ENCODE data around the gene PRRC1. TPM values are rescaled to one million over a fixed set of nuclear protein-coding genes. Genes with fewer than 3 reads are reported as not detected.

Gene PRRC1
- total RNA-seq, result 90.6 and 95.8 TPM in 2 replicates

GRCh38 chr5:127517480-127518318, at the start of gene PRRC1:
PRRC1 (plus strand) TSS chr5:127517640; CDS start chr5:127523480, 5,840 bp downstream.

Other genes starting within 250 kb of the PRRC1 start
- 0.54 and 3.1 TPM in 2 replicates for gene MEGF10, start 226.8 kb upstream of the PRRC1 start, total RNA-seq
- gene CTXN3, start 131.4 kb downstream of the PRRC1 start, total RNA-seq, result not detected in 2 replicates
- gene CCDC192, start 185.8 kb downstream of the PRRC1 start, total RNA-seq, result 0.39 TPM in 1 of 2 replicates, not detected in the other